GM18870 (cell line): ENCODE measurements around the gene EDN2.

ENCODE experiments used
- ATAC-seq: cut with Tn5 transposase; IDR thresholded peaks from one replicate; pipeline ENCODE4 v1.9.1; 2021; ENCODE audit warnings: moderate library complexity; ENCODE audit not compliant: unreplicated experiment

EDN2 gene

GRCh38 chr1:41484402-41485241 is at the start of gene EDN2:
Gene EDN2 (minus strand): TSS chr1:41484683. CDS start chr1:41484601, 82 bp downstream.
- no peak for ATAC-seq

GRCh38 chr1:41533731-41534080 is 49.2 kb upstream of the EDN2 start:
- ATAC-seq = no peak

- no peak for ATAC-seq
These were observed 48.7 kb upstream of the EDN2 start for GRCh38 chr1:41533016-41533730.

GRCh38 chr1:41532206-41532975 is 47.9 kb upstream of the EDN2 start:
- ATAC-seq = no peak

GRCh38 chr1:41530411-41530810 is 45.9 kb upstream of the EDN2 start:
- ATAC-seq = no peak

GRCh38 chr1:41529621-41530395 is 45.3 kb upstream of the EDN2 start:
- ATAC-seq = no peak

GRCh38 chr1:41528726-41529605 is 44.5 kb upstream of the EDN2 start:
- ATAC-seq = no peak

GRCh38 chr1:41528106-41528505 is 43.6 kb upstream of the EDN2 start:
- ATAC-seq = no peak

GRCh38 chr1:41526956-41527561 is 42.6 kb upstream of the EDN2 start:
- no peak for ATAC-seq

- no peak for ATAC-seq
These were observed 41.6 kb upstream of the EDN2 start for GRCh38 chr1:41525891-41526587.

- ATAC-seq = no peak
These were observed 40.5 kb upstream of the EDN2 start for GRCh38 chr1:41524676-41525675.

GRCh38 chr1:41523949-41524675 is 39.6 kb upstream of the EDN2 start:
- ATAC-seq = no peak

- no peak for ATAC-seq
These were observed 38.6 kb upstream of the EDN2 start for GRCh38 chr1:41523071-41523470.

- no peak for ATAC-seq
These were observed 37.3 kb upstream of the EDN2 start for GRCh38 chr1:41521766-41522165.

- no peak for ATAC-seq
These were observed 36.7 kb upstream of the EDN2 start for GRCh38 chr1:41520951-41521752.

- no peak for ATAC-seq
These were observed 35.2 kb upstream of the EDN2 start for GRCh38 chr1:41519667-41520066.
